GM06990 (cell line): ENCODE results near the gene ZNF469.

ENCODE experiments used
- DNase-seq: peaks from one replicate; pipeline ENCODE4 v3.0.0-alpha.2; 2011; ENCODE audit not compliant: insufficient read length; ENCODE audit errors: extremely low read depth
- H3K27me3 ChIP-seq: replicated peaks from 2 replicates; pipeline ENCODE4 v1.6.0; 2011; ENCODE audit warnings: low read length; ENCODE audit not compliant: control insufficient read depth, insufficient read depth
- H3K36me3 ChIP-seq: 2 replicates; pipeline ENCODE4 v1.5.1; 2011; ENCODE audit warnings: low read length; ENCODE audit not compliant: control insufficient read depth, insufficient read depth
- H3K4me3 ChIP-seq: replicated peaks from 2 replicates; pipeline ENCODE4 v1.5.1; 2011; ENCODE audit warnings: low read depth, mild to moderate bottlenecking, control low read depth, low read length
- TF ChIP-seq, protein P1 (sequence below): IDR thresholded peaks from 2 replicates; pipeline ENCODE4 v1.5.1; 2011; ENCODE audit warnings: low read length, control low read depth, mild to moderate bottlenecking, inconsistent platforms; ENCODE audit not compliant: insufficient read depth, poor library complexity, severe bottlenecking

ZNF469 gene

DNA sequence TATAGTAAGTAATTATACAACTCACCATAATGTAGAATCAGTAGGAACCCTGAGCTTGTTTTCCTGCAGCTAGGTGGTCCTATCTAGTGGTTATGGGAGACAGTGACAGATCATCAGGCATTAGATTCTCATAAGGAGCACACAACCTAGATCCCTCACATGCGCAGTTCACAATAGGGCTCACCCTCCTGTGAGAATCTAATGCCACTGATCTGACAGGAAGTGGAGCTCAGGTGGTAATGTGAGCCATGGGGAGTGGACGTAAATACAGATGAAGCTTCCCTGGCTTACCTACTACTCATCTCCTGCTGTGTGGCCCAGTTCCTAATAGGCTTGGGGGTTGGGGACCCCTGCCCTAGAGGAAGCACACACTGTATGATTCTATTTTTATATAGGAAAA, 21.8 kb upstream of the ZNF469 start:
- Histone ChIP-seq H3K36me3 (no peaks in the 10 kb centered on the region), H3K4me3 (no peak overlapping the region), H3K27me3 (no peaks in the 10 kb centered on the region)
- TF ChIP-seq, protein P1, sequence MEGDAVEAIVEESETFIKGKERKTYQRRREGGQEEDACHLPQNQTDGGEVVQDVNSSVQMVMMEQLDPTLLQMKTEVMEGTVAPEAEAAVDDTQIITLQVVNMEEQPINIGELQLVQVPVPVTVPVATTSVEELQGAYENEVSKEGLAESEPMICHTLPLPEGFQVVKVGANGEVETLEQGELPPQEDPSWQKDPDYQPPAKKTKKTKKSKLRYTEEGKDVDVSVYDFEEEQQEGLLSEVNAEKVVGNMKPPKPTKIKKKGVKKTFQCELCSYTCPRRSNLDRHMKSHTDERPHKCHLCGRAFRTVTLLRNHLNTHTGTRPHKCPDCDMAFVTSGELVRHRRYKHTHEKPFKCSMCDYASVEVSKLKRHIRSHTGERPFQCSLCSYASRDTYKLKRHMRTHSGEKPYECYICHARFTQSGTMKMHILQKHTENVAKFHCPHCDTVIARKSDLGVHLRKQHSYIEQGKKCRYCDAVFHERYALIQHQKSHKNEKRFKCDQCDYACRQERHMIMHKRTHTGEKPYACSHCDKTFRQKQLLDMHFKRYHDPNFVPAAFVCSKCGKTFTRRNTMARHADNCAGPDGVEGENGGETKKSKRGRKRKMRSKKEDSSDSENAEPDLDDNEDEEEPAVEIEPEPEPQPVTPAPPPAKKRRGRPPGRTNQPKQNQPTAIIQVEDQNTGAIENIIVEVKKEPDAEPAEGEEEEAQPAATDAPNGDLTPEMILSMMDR: no peak
- DNase-seq: no peak

DNA sequence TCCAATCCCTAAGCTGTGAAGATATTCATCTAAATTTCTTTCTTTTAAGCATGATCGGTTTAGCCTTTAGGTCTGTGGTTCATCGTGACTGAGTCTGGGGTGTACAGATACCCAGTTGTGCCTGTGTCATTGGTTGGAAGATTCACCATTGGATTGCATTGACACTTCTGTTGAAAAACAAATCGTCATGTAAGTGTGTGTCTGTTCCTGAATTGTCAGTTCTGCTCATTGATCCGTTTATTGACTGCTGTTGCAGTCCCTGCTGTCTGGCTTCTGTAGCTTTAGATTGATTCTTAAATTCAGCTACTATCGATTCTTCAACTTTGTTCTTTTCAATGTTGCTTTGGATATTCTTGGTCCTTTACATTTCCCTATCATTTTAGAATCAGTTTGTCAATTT, 21.0 kb upstream of the ZNF469 start:
- DNase-seq: no peak
- Histone ChIP-seq H3K27me3 (no peaks in the 10 kb centered on the region), H3K36me3 (no peaks in the 10 kb centered on the region), H3K4me3 (no peak overlapping the region)
- TF ChIP-seq, protein P1: no peak

DNA sequence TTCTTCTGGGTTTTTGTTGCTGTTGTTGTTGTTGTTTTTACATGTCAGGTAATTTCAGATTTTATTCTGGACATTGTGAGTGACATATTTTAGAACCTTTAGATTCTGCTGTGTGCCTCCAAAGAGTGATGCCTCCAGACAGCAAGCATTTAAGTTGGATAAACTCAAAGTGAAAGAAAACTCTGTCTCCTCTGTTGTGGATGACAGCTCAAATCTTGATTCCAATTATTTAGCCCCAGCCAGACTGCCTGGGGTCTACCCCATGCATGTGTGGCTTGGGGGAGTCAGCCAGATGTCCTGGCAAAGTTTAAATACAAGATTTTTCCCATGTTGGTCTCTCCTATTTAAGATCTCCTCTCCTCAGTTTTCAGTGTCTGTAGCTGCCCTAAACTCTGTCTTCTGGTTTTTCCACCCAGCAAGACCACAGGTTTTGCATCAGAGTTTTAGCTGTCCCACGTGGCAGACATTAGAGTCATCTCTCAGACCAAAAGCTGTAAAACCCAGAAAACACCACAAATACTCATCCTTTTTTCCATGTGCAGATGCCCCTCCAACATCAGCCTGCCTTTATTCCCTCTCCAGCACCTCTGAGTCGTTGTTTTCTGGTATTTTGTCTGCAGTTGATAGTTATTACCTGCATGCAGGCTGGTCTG, 19.4 kb upstream of the ZNF469 start:
- TF ChIP-seq, protein P1: no peak
- H3K4me3 ChIP-seq: no peak overlapping the region
- no peaks in the 10 kb centered on the region for H3K27me3 ChIP-seq
- H3K36me3 ChIP-seq: no peaks in the 10 kb centered on the region
- no peak for DNase-seq

DNA sequence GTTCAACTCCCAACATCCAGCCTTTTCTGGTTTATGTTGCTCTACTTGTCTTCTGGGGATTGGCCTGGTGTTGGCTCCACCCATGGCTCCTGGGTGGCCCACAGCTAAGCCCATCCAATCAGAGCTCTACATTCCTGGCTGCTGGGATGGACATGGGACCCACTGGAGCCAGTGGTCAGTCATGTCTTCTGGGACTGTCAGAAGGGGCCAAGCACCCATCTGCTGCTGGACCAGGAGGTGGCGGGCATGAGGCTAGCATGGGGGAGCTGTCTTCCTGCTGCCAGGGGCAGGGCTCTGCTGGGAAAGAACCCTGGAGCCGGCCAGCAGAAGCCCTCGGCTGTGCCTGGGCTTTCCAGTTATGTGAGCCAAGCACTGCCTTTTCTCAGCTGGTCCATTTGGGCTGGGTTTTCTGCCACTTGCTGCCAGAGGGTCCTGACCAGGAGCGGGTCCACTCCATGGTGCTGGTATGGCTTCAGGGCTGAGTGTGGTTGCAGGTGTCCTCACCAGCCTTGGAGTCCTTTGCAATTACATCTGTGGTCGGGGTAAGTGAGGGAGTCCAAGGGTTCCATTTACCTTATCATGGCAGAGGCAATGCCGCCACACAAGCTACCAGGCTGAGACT, 17.4 kb upstream of the ZNF469 start:
- Histone ChIP-seq H3K4me3 (no peak overlapping the region), H3K36me3 (no peaks in the 10 kb centered on the region), H3K27me3 (no peaks in the 10 kb centered on the region)
- TF ChIP-seq, protein P1: no peak
- DNase-seq: no peak

DNA sequence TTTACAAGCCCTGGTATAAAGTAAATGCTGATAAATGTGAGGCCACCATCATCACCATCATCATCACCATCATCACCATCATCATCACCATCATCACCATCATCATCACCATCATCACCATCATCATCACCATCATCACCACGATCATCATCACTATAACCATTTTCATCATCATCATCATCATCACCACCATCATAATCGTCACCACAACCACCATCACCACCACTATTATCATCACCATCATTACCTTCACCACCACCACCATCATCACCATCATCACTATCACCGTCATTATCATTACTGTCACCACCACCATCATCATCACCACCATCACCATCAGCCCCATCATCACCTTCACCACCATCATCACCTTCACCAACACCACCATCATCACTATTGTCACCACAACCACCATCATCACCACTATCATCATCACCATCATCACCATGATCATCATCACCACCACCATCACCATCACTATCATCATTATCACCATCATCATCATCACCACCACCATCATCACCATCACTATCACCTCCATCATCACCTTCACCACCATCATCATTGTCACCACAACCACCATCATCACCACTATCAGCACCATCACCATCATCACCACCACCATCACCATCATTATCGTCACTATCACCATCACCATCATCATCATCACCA, 16.6 kb upstream of the ZNF469 start:
- H3K36me3 ChIP-seq: no peaks in the 10 kb centered on the region
- H3K27me3 ChIP-seq: no peaks in the 10 kb centered on the region
- no peak for DNase-seq
- no peak overlapping the region for H3K4me3 ChIP-seq
- TF ChIP-seq, protein P1: no peak

DNA sequence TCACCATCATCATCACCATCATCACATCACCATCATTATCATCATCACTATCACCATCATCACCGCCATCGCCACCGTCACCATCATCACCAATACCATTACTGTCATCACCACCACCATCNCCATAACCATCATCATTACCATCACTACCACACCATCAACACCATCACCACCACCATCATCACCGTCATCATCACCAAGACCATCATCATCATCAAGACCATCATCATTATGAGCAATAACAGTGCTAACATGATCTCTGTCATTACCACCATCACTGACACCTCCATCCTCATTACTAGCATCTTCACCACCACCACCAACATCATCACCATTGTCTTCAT, 16.1 kb upstream of the ZNF469 start:
- no peak for DNase-seq
- Histone ChIP-seq H3K4me3 (no peak overlapping the region), H3K27me3 (no peaks in the 10 kb centered on the region), H3K36me3 (no peaks in the 10 kb centered on the region)
- TF ChIP-seq, protein P1: no peak
